NCI-H2227 (cell line): ENCODE data around the gene COX4I2.
A peak's percentile ranks its signal among the peaks of the same experiment; 100 is the strongest.
"Not testable (repeated sequence)": the region's sequence is repeated elsewhere in the genome, so short reads cannot be mapped to it uniquely, and the experiment has no call there.

Experiments used
- DNase-seq: peaks from one replicate; lab custom pipeline; 2025; ENCODE audit not compliant: unreplicated experiment; lab: John Stamatoyannopoulos, UW

COX4I2 gene

GRCh38 chr20:31637660-31638059 is at the start of gene COX4I2:
Gene COX4I2 (plus strand): TSS chr20:31637912. CDS start chr20:31639018, 1,106 bp downstream.
- DNase-seq, result no peak

DNA sequence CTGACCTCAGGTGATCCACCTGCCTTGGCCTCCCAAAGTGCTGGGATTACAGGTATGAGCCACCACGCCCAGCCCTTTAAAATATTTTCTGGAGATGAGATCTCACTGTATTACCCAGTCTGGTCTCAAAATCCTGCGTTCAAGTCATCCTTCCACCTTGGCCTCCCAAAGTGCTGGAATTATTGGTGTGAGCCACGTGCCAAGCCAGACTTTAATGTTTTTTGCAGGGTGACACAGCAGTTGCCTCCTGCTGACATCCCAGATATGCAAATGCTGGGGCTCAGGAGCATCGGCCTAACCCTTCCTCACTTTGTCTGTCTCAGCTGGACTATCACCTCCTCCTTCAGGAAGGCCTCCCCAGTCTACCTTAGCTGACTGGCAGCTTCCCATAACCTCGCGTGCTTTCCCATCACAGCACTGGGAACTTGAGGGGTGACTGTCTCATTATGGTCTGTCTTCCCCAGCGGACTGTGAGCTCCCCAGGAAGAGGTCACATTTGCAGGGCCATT is 46.9 kb upstream of the COX4I2 start:
- no peak for DNase-seq

DNA sequence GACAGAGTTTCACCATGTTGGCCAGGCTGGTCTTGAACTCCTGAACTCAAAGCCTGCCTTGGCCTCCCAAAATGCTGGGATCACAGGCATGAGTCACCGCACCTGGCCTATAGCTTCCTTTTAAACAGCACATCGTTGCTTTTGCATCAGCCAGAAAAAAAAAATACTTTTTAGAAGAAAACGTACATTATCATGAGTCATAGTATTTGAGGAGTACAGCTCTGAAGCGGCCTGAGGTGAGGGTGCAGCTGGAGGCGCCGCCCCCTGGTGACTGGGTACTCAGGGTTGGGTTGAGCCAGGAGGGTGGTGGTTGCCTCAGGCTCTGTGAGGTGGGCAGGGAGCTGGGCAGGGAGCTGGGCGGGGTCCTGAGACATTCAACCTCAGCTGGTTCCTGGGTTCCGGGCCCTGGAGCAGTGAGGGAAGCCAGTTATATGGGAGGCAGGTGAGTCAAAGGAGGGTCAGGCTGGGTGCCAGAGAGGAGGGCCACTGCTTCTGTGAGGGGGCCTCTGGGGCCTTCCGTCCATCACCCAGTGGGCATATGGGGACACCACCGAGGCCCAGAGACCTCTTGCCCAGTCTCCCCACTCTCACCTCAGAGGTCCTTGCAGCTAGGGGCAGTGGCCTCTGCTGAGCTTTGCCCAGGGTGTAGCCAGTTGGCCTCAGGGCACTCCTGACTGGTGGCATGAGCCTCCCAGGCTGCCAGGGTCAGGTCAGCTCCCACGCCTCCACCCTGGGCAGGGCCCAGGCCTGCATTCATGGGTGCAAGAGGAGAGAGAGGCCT is 44.3 kb upstream of the COX4I2 start:
- DNase-seq, result no peak

GRCh38 chr20:31594002-31594557 is 43.6 kb upstream of the COX4I2 start:
- DNase-seq, result no peak

DNA sequence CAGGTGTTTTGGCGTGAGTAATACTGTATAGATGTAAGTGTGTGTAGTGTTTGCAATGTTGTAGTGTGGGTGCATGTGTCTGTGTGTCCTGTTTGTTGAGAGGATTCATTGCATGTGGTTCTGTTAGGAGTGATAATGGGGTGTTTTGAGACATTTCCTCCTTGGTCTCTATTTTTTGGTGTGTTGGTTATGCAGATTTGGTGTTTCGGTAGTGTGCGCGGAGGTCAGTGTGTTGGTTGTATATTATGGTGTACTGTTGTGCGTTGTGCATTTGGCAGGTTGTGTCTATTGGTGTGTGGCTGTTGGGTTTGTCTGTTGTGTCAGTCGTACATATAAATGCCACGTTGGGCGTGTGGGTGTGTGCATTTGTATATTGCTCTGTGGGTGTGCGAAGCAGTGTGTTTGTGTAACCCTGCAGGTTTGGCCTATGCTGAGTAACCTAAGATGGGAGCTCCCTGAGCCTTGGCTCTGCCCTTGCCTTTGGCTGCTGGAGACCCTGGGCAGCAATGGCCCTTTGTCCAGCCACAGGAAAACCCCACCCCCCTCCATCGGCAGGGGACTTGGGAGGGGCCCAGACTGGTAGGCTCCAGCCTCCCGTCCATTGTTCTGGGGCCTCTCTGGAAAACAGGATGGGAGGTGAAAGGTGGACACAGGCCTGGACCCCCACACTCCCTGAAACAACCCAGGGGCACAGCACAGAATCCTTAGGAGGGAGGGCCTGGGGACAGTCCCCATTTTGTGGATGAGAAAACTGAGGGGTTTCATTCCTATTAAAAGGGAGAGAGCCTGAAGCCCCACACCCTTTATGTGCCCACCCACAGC is 42.9 kb upstream of the COX4I2 start:
- DNase-seq, result no peak

DNA sequence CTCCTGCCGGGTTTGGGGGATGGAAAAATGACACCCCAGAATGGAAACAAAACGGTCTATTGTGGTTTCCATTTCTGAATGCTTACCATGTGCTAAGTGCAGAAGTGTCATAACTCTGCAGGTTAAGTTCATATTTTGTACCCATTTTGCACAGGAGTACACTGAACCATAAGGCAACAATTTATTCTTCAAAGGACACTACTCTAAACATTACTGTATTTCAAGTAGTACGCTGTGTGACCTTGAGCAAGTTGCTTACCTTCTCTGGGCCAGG is 42.4 kb upstream of the COX4I2 start:
- no peak for DNase-seq

DNA sequence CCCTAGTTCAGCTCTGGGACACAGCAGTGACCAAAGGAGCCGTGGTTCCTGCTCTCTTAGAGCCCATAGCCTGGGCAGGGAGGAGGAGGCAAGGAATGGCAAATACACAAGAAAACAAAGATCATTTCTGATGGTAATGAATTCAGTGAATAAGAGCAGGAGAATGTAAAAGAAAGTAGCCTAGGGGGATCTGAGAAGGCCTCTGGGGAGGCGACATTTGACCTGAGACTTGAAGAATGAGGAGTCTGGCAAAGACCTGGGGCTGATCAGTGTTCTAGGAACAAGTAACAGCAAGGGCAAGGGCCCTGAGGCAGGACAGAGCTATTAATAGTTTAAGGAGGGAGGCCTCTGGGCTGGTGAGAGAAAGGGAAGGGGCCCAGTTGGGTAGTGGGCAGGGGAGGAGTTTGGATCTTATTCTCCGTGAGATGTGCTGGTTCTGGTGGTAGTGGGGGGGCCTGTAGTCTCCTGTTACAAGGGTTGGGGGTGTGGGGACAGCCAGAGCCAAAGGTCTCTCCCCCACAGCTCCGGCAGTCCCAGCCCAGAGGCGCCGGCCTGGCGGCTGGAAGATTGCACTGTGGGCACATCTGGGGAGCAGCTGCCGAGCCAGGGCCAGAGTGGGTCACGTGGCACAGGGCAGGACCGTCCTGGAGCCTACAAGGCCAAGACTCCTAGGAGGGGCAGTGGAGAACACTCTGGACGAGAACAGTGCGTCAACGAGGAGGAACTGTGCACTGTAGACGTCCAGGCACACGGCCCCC is 41.9 kb upstream of the COX4I2 start:
- DNase-seq, result peak; percentile 76

GRCh38 chr20:31596412-31596715 is 41.3 kb upstream of the COX4I2 start:
- not testable (repeated sequence) for DNase-seq

GRCh38 chr20:31596831-31597480 is 40.8 kb upstream of the COX4I2 start:
- peak; percentile 35 for DNase-seq

- DNase-seq, result no peak
Observed at GRCh38 chr20:31597481-31597855, 40.2 kb upstream of the COX4I2 start.

DNA sequence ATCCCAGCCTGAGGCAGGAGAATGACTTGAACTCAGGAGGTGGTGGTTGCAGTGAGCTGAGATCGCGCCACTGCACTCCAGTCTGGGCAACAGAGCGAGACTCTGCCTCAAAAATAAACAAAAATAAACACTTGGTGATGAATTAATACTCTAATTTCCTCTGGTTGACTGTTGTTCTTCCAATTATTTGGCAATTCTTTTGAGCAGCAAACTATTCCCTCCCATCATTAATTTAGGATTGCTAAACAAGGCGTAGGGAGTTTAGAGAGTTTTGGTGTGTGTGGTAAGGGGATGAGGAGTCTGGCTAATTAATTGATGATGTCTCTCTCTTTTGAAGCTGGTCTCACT is 35.3 kb upstream of the COX4I2 start:
- DNase-seq, result no peak

DNA sequence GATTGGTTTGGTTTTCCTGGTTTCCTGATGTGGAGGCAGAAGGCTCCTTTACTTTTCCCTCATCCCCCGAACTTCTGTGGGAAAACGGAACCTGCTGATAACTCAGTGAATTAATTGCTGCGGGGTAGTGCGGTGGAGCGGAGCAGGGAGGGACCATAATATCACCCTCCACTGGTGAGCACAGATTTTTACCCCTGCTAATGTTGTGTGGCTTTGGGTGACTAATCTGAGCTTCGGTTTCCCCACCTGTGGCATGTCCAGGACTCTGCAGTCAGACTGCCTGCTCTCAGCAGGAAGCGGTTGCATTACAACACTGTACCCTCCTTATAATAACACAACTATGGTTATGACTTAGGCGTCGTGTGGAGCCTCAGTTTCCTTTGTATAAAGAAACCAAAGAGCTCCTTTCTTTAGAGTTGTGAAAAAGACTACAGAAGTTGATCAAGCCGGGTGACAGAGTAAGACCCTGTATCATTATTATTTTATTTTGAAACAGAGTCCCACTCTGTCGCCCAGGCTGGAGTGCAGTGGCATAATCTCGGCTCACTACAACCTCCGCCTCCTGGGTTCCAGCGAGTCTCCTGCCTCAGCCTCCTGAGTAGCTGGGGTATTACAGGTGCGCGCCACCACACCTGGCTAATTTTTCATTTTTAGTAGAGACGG is 34.8 kb upstream of the COX4I2 start:
- DNase-seq, result no peak

GRCh38 chr20:31603822-31604566 is 33.7 kb upstream of the COX4I2 start:
- DNase-seq, result peak; percentile 99

- DNase-seq, result no peak
Observed at GRCh38 chr20:31604567-31605030, 33.1 kb upstream of the COX4I2 start.

- peak; percentile 98 for DNase-seq
Observed at GRCh38 chr20:31605031-31605901, 32.4 kb upstream of the COX4I2 start, which contains the start of gene ID1. Gene ID1 (plus strand): TSS chr20:31605289. CDS start chr20:31605388, 99 bp downstream.

DNA sequence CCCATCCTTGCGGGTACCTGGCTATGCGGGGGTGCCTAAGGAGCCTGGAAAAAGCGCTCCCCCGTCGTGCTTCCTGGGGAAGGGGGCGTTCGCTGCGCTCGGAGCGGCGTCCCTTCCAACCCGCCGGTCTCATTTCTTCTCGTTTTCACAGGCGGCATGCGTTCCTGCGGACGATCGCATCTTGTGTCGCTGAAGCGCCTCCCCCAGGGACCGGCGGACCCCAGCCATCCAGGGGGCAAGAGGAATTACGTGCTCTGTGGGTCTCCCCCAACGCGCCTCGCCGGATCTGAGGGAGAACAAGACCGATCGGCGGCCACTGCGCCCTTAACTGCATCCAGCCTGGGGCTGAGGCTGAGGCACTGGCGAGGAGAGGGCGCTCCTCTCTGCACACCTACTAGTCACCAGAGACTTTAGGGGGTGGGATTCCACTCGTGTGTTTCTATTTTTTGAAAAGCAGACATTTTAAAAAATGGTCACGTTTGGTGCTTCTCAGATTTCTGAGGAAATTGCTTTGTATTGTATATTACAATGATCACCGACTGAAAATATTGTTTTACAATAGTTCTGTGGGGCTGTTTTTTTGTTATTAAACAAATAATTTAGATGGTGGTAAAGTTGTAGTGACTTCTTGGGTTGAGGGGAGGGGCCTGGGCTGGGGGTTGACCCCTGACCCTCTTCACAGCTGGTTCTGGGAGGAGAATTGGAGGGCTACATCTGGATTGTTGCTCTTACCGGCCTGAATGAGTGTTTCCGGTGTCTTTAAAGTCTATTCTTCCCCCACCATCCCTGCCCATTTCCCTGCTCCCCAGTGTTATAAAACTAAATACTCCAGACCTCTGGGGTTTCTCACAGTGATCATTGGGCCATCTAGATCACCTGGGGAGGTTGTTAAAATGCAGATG is 31.6 kb upstream of the COX4I2 start:
- DNase-seq, result peak; percentile 45

GRCh38 chr20:31606804-31607639 is 30.7 kb upstream of the COX4I2 start:
- peak; percentile 75 for DNase-seq
